SK-N-SH treated with all-trans-retinoic acid at 6 μM for 48 hours (cell line): Measurements from ENCODE around the gene PLEKHG5.

Experiments used
- ESRRG ChIP-seq: fragments of 250-450 bp; sonication (Bioruptor Pico); IDR thresholded peaks from 2 replicates; pipeline ENCODE4 v1.6.1; 2021; ENCODE audit warnings: mild to moderate bottlenecking
- ISL1 ChIP-seq: fragments of 250-450 bp; sonication (Bioruptor Pico); IDR thresholded peaks from 2 replicates; pipeline ENCODE4 v2.1.2; 2022; ENCODE audit warnings: mild to moderate bottlenecking, moderate library complexity
- OSR1 ChIP-seq: fragments of 250-450 bp; sonication (Bioruptor Pico); IDR thresholded peaks from 2 replicates; pipeline ENCODE4 v1.8.0; 2022; ENCODE audit warnings: moderate library complexity, mild to moderate bottlenecking, inconsistent platforms
- RARB ChIP-seq: fragments of 250-450 bp; sonication (Bioruptor Pico); IDR thresholded peaks from 2 replicates; pipeline ENCODE4 v1.8.0; 2021; ENCODE audit warnings: mild to moderate bottlenecking, moderate library complexity
- TCF4 ChIP-seq: fragments of 250-450 bp; sonication (Bioruptor Pico); IDR thresholded peaks from 2 replicates; pipeline ENCODE4 v1.8.0; 2021; ENCODE audit warnings: mild to moderate bottlenecking, moderate library complexity, borderline replicate concordance
- ZC3H10 ChIP-seq: fragments of 250-450 bp; sonication (Bioruptor Pico); IDR thresholded peaks from 2 replicates; pipeline ENCODE4 v1.5.1; 2021; ENCODE audit warnings: mild to moderate bottlenecking, moderate library complexity
- ZFP3 ChIP-seq: fragments of 250-450 bp; sonication (Bioruptor Pico); IDR thresholded peaks from 2 replicates; pipeline ENCODE4 v1.5.0; 2020; ENCODE audit warnings: mild to moderate bottlenecking, moderate library complexity
- ZFP30 ChIP-seq: fragments of 450-650 bp; formaldehyde crosslinking; IDR thresholded peaks from 2 replicates; pipeline ENCODE4 v1.5.0; 2022; ENCODE audit warnings: mild to moderate bottlenecking, moderate library complexity
- ZNF70 ChIP-seq: fragments of 450-650 bp; formaldehyde crosslinking; IDR thresholded peaks from 2 replicates; pipeline ENCODE4 v1.5.0; 2020; ENCODE audit warnings: mild to moderate bottlenecking, moderate library complexity
- TF ChIP-seq, protein P1 (sequence below): fragments of 250-450 bp; sonication (Bioruptor Pico); IDR thresholded peaks from 2 replicates; pipeline ENCODE4 v1.8.0; 2021; ENCODE audit warnings: low read depth, mild to moderate bottlenecking, moderate library complexity, borderline replicate concordance
- TF ChIP-seq, protein P2 (sequence below): fragments of 250-450 bp; sonication (Bioruptor Pico); IDR thresholded peaks from 2 replicates; pipeline ENCODE4 v1.8.0; 2020; ENCODE audit warnings: mild to moderate bottlenecking, moderate library complexity, borderline replicate concordance
- TF ChIP-seq, protein P3 (sequence below): fragments of 250-450 bp; sonication (Bioruptor Pico); IDR thresholded peaks from 2 replicates; pipeline ENCODE4 v1.5.0; 2020; ENCODE audit warnings: mild to moderate bottlenecking, moderate library complexity
- TF ChIP-seq, protein P4 (sequence below): fragments of 250-450 bp; sonication (Bioruptor Pico); IDR thresholded peaks from 2 replicates; pipeline ENCODE4 v1.5.1; 2020; ENCODE audit warnings: low read depth, mild to moderate bottlenecking, moderate library complexity

DNA sequence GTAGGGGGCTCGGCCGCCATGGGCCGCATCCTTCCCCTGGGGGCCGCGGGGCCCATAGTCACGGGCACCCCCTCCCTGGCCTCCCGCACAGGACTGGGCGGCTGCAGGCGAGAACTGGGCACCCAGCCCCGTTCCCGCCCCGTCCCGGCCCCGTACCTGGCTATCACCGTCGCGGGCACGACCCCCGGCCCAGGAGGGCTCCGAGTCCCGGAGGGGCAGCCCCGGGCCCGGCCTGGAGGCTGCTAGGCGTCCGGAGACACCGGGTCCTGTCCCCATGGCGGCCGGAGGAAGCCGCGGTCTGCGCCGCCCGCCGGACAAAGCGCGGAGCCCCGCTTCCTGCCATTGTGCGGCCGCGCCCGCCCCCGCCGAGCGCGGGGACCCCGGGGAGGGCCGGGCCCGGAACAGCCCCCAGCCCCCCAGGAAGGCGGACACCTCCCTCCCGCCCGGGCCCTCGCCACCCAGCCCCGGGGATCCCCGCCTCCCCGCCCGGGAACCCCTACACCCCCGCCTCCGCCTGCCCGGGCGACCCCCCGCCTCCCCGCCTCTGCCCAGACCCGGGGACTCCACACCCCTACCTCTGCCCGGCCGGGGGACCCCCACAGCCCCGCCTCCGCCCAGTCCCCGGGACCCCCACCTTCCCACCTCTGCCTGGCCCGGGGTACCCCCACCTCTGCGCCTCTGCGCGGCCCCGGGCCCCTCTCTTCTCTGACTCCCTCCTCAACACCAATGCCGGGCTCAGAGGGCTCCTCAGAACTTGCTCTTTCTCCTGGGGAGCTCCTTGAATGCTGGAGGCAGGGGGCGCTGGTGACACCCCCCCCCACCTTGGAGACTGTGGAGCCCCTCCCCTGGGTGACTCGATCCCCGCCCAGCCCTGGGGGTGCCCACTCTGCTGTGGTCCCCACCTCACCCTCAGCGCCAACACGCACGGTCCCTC, 6.0 kb downstream of the PLEKHG5 start:
- TF ChIP-seq ZFP30 (CRISPR knock-in tag) (no peak), OSR1 (CRISPR knock-in tag) (no peak), ZFP3 (CRISPR knock-in tag) (no peak), ZC3H10 (no peak), RARB (CRISPR knock-in tag) (no peak), ESRRG (CRISPR knock-in tag) (no peak), ISL1 (CRISPR knock-in tag) (no peak), ZNF70 (no peak), TCF4 (CRISPR knock-in tag) (no peak)
- TF ChIP-seq, protein P1, sequence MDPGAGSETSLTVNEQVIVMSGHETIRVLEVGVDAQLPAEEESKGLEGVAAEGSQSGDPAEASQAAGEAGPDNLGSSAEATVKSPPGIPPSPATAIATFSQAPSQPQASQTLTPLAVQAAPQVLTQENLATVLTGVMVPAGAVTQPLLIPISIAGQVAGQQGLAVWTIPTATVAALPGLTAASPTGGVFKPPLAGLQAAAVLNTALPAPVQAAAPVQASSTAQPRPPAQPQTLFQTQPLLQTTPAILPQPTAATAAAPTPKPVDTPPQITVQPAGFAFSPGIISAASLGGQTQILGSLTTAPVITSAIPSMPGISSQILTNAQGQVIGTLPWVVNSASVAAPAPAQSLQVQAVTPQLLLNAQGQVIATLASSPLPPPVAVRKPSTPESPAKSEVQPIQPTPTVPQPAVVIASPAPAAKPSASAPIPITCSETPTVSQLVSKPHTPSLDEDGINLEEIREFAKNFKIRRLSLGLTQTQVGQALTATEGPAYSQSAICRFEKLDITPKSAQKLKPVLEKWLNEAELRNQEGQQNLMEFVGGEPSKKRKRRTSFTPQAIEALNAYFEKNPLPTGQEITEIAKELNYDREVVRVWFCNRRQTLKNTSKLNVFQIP: no peak
- TF ChIP-seq, protein P2, sequence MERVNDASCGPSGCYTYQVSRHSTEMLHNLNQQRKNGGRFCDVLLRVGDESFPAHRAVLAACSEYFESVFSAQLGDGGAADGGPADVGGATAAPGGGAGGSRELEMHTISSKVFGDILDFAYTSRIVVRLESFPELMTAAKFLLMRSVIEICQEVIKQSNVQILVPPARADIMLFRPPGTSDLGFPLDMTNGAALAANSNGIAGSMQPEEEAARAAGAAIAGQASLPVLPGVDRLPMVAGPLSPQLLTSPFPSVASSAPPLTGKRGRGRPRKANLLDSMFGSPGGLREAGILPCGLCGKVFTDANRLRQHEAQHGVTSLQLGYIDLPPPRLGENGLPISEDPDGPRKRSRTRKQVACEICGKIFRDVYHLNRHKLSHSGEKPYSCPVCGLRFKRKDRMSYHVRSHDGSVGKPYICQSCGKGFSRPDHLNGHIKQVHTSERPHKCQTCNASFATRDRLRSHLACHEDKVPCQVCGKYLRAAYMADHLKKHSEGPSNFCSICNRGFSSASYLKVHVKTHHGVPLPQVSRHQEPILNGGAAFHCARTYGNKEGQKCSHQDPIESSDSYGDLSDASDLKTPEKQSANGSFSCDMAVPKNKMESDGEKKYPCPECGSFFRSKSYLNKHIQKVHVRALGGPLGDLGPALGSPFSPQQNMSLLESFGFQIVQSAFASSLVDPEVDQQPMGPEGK: no peak; the same call in 1 of the 2 replicates
- TF ChIP-seq, protein P3, sequence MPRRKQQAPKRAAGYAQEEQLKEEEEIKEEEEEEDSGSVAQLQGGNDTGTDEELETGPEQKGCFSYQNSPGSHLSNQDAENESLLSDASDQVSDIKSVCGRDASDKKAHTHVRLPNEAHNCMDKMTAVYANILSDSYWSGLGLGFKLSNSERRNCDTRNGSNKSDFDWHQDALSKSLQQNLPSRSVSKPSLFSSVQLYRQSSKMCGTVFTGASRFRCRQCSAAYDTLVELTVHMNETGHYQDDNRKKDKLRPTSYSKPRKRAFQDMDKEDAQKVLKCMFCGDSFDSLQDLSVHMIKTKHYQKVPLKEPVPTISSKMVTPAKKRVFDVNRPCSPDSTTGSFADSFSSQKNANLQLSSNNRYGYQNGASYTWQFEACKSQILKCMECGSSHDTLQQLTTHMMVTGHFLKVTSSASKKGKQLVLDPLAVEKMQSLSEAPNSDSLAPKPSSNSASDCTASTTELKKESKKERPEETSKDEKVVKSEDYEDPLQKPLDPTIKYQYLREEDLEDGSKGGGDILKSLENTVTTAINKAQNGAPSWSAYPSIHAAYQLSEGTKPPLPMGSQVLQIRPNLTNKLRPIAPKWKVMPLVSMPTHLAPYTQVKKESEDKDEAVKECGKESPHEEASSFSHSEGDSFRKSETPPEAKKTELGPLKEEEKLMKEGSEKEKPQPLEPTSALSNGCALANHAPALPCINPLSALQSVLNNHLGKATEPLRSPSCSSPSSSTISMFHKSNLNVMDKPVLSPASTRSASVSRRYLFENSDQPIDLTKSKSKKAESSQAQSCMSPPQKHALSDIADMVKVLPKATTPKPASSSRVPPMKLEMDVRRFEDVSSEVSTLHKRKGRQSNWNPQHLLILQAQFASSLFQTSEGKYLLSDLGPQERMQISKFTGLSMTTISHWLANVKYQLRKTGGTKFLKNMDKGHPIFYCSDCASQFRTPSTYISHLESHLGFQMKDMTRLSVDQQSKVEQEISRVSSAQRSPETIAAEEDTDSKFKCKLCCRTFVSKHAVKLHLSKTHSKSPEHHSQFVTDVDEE: no peak
- TF ChIP-seq, protein P4, sequence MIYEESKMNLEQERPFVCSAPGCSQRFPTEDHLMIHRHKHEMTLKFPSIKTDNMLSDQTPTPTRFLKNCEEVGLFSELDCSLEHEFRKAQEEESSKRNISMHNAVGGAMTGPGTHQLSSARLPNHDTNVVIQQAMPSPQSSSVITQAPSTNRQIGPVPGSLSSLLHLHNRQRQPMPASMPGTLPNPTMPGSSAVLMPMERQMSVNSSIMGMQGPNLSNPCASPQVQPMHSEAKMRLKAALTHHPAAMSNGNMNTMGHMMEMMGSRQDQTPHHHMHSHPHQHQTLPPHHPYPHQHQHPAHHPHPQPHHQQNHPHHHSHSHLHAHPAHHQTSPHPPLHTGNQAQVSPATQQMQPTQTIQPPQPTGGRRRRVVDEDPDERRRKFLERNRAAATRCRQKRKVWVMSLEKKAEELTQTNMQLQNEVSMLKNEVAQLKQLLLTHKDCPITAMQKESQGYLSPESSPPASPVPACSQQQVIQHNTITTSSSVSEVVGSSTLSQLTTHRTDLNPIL (CRISPR knock-in tag): no peak
